ENCODE data around the gene HOMER2. TPM values are rescaled to one million over a fixed set of nuclear protein-coding genes. Genes with fewer than 3 reads are reported as not detected.

The HOMER2 gene
- total and polyA plus RNA-seq, 2 of the 13 experiments (the other 11 are each of a cell fraction or from before 2014, with no cell fraction given): 12.9 to 14.1 TPM

GRCh38 chr15:82880704-82881103 lies 71.8 kb downstream of the HOMER2 start:
- CTCF ChIA-PET (ENCODE audit: low intra/inter-chr PET ratio, low total read pairs): no interaction called here
- POLR2A ChIA-PET: no interaction called here
- ATAC-seq: no peak

More at GRCh38 chr15:82880704-82881103, 71.8 kb downstream of the HOMER2 start:
- BruUV-seq (replicated peaks): no TSS peak
- Histone ChIP-seq H2AFZ (ENCODE audit: low read length) (no peak overlapping the region), H3K27me3 (ENCODE audit: control insufficient read depth in 1 of 2, insufficient read depth in 2 of 2, low read length in 2 of 2) (no peaks in the 10 kb centered on the region), H3K36me3 (replicated peaks in 1 of 2; ENCODE audit: control insufficient read depth in 1 of 2, insufficient read depth in 2 of 2, low read length in 2 of 2) (no peaks in the 10 kb centered on the region), H3K27ac (ENCODE audit: extremely low read length, insufficient read depth, low read length) (no peak overlapping the region), H3K4me1 (ENCODE audit: insufficient read depth, low read length) (no peaks in the 10 kb centered on the region), H3K9me3 (ENCODE audit: low read length) (no peaks in the 10 kb centered on the region), H3K4me3 (replicated peaks in 1 of 3; ENCODE audit: insufficient read depth in 1 of 3, low read depth in 2 of 3, low read length in 3 of 3) (no peak overlapping the region), H3K4me2 (ENCODE audit: low read depth, low read length) (no peak overlapping the region), H3K79me2 (ENCODE audit: insufficient read depth, low read length) (no peaks in the 10 kb centered on the region), H3K9ac (ENCODE audit: insufficient read depth, low read depth, low read length) (no peak overlapping the region), H4K20me1 (ENCODE audit: insufficient read depth, low read length) (no peaks in the 10 kb centered on the region)
- TF ChIP-seq ARID3A (IDR thresholded peaks at IDR 0.05; ENCODE audit: low read depth, low read length): no peak
- no peak for TF ChIP-seq NFIC (IDR thresholded peaks at IDR 0.05; ENCODE audit: low read length)
- TF ChIP-seq MBD4 (IDR thresholded peaks at IDR 0.05; ENCODE audit: borderline replicate concordance, low read length): no peak
- no peak for TF ChIP-seq SUZ12 (IDR thresholded peaks at IDR 0.05; ENCODE audit: low read depth, low read length)
- TF ChIP-seq ZNF652 (CRISPR knock-in tag; IDR thresholded peaks at IDR 0.05; ENCODE audit: borderline replicate concordance, low read depth): no peak
- TF ChIP-seq ZNF75D (CRISPR knock-in tag; IDR thresholded peaks at IDR 0.05; ENCODE audit: borderline replicate concordance): no peak
- TF ChIP-seq MBNL3 (CRISPR knock-in tag; conservative IDR thresholded peaks at IDR 0.05): no peak
- TF ChIP-seq PHF21A (CRISPR knock-in tag; IDR thresholded peaks at IDR 0.05): no peak
- TF ChIP-seq HDAC6 (IDR thresholded peaks at IDR 0.05; ENCODE audit: low read depth, low read length): no peak
- no peak for TF ChIP-seq NR2C2 (CRISPR knock-in tag; IDR thresholded peaks at IDR 0.05; ENCODE audit: borderline replicate concordance)
- TF ChIP-seq CENPT (CRISPR knock-in tag; IDR thresholded peaks at IDR 0.05; ENCODE audit: low read depth): no peak
- no peak for TF ChIP-seq DNMT3B (CRISPR knock-in tag; conservative IDR thresholded peaks at IDR 0.05)
- no peak for TF ChIP-seq ATF1 (CRISPR knock-in tag; IDR thresholded peaks at IDR 0.05)
- no peak for TF ChIP-seq SRY (CRISPR knock-in tag; IDR thresholded peaks at IDR 0.05)
- in situ Hi-C loops (cut with HindIII; ENCODE audit: extremely low pct_ligation_motif_present, low pct_unique_long_range_greater_than_20kb): no loop called here
- FAIRE-seq: no peak
- WGBS (ENCODE audit: low lambda C conversion rate): 77% methylated on average over 6 of the region's 6 CpGs
- intact Hi-C loops (cut with micrococcal nuclease; ENCODE audit: unreplicated experiment): no loop called here
- DNase-seq (ENCODE audit: low spot score): no peak
